ENCODE results near the gene UTP25.
"Not testable (repeated sequence)": the region's sequence is repeated elsewhere in the genome, so short reads cannot be mapped to it uniquely, and the experiment has no call there.

UTP25 gene

GRCh38 chr1:209904774-209905173 is 77.0 kb downstream of the UTP25 start:
- not testable (repeated sequence) for DNase-seq

All from NCI-H1105 (cell line).